T follicular helper cell (primary cell): ENCODE results near the gene ZNF622.

Experiments
- DNase-seq: peaks from one replicate; pipeline ENCODE4 v3.0.0-alpha.2; 2020; ENCODE audit warnings: low read depth

The ZNF622 gene

DNA sequence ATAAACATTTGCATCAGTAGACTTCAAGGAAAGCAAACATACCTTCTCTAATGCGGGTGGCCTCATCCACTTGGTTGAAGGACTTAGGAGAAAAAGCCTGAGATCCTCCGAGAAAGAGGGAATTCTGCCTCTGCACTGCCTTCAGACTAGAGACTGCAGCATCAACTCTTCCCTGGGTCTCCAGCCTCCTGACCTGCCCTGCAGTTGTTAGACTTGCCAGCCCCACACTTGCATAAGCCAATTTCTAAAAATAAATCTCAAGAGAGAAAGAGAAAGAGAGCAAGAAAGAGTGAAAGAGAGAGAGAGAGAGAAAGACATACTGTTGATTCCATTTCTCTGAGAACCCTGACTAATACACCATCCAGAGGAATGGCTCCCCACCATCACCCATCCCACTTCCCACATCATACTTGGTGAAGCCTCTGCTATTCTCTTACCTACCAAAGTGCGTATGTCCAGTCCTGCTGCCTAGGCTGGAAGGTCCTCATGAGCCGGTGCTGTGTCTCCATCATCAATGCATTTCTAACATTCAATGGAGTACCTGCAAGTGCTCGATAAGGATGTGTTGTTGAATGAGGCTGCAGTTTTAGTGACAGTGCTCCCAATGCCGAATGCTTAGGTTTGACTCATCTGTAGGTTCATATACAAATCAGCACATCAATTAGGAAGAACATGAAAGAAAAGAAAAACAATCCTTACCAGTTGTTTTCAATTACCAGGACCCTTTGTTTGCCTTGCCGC lies 35.1 kb downstream of the ZNF622 start:
- DNase-seq, result no peak

DNA sequence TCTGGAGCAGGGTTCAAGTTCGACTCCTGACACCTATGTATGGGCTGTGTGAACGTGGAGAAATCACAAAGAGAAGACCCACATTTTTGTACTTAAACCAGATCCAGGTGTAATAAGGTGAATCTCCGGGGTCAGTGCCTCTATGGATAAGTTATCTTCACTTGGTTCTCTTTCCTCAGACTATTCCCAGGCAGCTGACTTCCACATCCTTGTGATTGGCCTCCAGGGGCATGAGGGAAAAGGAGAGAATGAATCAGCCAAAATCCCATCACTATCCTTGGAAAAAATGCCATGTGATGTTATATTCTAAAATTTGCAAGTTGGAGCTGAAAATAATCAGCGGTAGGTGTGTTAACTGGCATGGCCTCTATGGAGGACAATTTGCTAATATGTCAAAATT lies 37.2 kb downstream of the ZNF622 start:
- DNase-seq, result no peak

DNA sequence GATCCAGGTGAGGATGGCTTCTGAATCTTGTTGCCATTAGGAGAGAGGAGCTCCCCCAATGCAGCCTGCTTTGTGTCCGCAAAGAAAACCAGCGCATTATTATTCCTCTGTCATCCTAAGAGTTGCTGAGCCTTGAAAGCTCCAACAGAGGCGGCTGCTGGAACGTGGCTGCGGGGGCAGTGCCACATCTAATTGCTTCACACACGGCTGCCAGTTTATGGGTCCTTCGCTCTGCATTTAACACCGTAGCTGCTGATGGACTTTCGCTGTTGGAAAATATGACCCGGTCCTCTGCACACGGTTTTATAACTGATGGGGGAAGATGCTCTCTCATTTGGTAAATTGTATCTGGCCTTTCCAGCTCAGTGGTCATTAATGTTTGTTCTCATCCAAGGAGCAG lies 38.0 kb downstream of the ZNF622 start:
- DNase-seq, result no peak

DNA sequence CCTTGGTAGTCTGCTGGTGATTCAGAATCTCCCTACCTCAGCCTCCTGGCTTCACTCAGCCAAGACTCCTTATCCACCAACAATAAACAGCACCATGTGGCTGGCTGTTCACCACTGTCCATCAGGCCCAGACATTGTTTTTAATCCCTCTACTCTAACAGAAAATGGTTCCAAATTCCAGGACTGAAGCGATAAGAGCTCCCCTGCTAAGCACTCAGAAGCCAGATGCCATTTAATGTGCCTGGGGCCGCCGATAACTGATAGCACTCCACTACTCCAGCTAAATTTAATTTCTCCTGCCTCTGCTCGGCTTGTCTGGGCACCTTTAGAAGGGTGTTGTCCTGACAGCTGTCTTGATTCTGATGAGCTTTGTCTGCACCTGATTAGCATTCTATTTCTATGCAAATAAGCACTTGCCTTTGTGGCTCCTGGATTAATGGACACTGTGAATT lies 47.1 kb downstream of the ZNF622 start:
- no peak for DNase-seq

DNA sequence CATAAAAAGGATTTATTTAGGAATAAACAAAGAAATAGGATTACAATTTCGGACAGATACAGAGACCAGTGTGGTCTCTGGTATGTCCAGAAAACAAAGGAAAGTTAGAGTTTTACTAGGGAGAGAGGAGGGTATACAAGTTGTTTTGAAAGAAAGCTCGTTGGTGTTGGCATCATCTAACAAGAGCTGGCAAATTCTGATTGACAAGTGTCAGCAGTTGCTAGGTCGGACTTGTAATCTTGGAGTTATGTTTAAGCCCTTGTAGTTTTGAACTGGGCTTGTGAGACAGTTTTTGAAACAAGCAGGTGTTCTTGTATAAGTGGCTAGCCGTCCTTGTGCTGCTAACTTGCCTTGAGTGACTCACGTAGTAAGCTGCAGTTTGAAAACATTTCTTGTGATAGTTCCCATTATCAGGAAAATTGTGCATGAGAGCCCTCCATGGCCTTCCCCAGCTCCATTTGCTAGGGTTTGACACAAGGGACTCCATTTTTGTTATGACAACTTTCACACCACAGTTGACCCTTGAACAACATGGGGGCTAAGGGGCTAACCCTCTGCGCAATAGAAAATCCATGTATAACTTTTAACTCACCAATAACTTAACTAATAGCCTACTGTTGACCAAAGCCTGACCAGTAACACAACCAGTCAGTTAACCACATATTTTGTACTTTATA lies 48.1 kb downstream of the ZNF622 start:
- DNase-seq, result no peak

DNA sequence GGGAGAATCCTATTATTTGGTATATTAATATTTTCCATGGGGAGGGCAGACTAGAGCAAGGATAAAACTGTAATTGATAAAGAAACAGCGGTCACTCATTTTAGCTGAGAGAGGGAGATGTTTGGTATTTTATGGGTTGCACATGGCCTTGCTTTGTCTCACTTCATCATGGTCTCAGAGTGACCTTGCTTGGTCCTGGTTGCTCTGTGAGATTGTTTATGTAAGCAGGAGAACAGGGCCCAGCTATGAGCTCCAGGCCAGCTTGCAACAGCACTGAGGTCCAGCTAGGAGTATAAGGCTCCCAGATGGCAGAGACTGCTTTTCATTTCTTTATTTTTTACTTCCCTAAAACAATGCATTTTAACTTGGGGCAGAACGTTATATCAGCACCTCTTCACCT lies 50.7 kb downstream of the ZNF622 start:
- DNase-seq, result no peak

DNA sequence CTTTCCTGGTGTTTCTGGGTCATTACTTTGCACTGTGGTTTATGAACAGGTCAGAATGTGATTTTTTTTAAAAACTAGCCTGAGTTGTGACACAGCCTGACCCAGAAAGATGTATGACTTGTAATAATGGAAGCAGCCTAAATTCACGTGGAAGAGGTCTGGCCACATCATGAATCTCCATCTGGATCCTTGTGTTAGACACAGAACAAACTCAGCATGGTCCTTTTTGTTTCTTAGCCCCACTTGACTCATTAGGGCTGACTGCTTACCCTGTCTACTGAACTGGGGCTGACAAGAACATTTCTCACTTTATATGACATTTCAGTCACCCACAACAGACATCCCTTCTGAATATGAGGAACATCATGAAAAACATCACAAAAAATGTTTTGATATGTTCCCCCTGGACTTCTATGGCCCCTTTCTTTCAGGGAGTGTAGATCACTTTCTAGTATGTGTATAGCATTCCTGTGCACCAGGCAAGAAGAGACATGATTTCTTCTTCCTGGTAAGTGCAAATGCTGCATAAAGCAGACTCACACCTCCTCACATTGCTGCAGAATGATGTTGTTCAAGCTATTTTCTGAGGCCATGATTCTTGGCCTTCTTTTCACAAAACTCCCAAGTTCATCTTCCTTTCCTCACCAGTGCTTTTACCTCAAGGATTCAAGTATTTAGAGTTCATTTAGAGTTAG lies 52.3 kb downstream of the ZNF622 start:
- no peak for DNase-seq

- DNase-seq, result no peak
Measured at GRCh38 chr5:16412556-16412955, 53.0 kb downstream of the ZNF622 start.

- no peak for DNase-seq
Measured at GRCh38 chr5:16411741-16412455, 53.7 kb downstream of the ZNF622 start.

GRCh38 chr5:16411235-16411634 lies 54.4 kb downstream of the ZNF622 start:
- no peak for DNase-seq

DNA sequence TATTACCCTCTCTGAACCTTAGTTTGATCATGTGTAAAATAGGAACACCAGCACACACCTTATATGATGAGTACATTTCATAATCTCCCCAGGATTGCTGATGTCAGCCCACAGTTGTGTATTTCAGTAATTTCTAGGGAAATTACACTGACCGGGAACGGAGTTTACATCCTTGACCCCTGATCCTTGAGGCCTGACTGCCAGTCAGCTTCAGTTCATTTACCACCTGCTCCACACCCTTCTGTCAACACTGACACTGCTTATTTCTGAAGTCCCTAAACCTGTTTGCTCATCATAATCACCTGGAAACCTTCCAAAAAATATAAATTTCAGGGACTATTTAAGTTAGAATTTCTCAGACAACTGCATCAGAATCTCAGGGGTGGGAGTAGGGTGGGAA lies 55.3 kb downstream of the ZNF622 start:
- no peak for DNase-seq

DNA sequence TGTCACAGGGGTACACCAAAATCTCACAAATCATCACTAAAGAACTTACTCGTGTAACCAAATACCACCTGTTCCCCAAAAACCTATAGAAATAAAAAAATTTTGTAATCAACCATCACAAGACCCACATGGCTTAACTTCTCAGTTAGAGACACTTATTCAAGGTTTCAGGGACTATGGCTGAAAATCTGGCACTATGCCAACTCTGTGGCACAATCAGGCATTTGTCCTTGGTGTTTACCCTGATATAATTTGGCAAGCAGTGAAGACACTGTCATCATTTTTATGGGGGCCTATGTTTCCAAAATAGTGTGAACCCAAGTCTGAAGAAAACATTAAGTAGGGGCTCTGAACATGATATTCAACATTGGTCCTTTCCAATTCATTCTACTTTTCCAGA lies 59.0 kb downstream of the ZNF622 start:
- DNase-seq, result no peak

DNA sequence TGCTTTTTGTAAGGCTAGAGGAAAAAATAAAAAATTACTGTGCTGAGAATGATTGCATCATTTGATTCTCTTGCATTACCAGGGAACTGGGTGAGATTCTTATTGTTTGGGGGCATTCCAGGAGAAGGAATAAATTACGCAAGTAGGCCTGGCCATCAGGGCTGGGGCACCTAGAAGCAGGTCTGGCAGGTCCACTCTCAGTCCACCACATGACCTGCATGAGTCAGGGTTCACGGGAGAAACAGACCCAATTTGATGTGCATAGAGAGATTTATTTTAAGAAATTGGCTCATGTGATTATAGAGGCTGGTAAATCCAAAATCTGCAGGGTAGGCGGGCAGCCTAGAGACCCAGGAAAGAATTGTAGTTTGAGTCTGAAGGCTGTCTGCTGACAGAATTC lies 59.6 kb downstream of the ZNF622 start:
- DNase-seq, result no peak
